IMR-90 (cell line): Measurements from ENCODE around the gene C5AR2. TPM values are rescaled to one million over a fixed set of nuclear protein-coding genes. Genes with fewer than 3 reads are reported as not detected.

ENCODE experiments used
- ATAC-seq: fragments of 200-7000 bp; cut with Tn5 transposase; 2 replicates; pipeline ENCODE4 v1.9.1; 2020; ENCODE audit warnings: low read depth, mild to moderate bottlenecking, moderate library complexity
- BruUV-seq: library from RNA; stranded (reverse); fragments of 400-500 nt; replicated peaks from 2 replicates; lab custom pipeline; 2021; lab: Mats Ljungman, UMichigan
- CTCF ChIA-PET: fragments of 300-600 bp; formaldehyde crosslinking; extraction: SDS; loops from one replicate; lab custom pipeline; 2021; ENCODE audit warnings: antibody characterized with exemption; lab: Yijun Ruan, JAX
- POLR2A ChIA-PET: fragments of 300-600 bp; sonication (Branson Sonifier 250); formaldehyde crosslinking; loops from one replicate; lab custom pipeline; 2022; ENCODE audit warnings: antibody characterized with exemption; ENCODE audit not compliant: unreplicated experiment; lab: Charles Lee
- DNase-seq: peaks from one replicate; pipeline ENCODE4 v3.0.0; 2013
- H2AFZ ChIP-seq: replicated peaks from 2 replicates; pipeline ENCODE3; 2013; ENCODE audit warnings: low read length, mild to moderate bottlenecking; ENCODE audit not compliant: poor library complexity
- H2AK5ac ChIP-seq: 2 replicates; pipeline ENCODE4 v1.6.1; 2013; ENCODE audit warnings: low read depth, low read length, inconsistent platforms
- H2AK9ac ChIP-seq: replicated peaks from 2 replicates; pipeline ENCODE3; 2013; ENCODE audit warnings: mild to moderate bottlenecking, low read depth, low read length, moderate library complexity; ENCODE audit not compliant: poor library complexity
- H2BK120ac ChIP-seq: 2 replicates; pipeline ENCODE4 v1.6.1; 2013; ENCODE audit warnings: low read depth, low read length, inconsistent platforms
- H2BK15ac ChIP-seq: 3 replicates; pipeline ENCODE4 v1.6.1; 2013; ENCODE audit warnings: low read depth, low read length, inconsistent platforms
- H2BK20ac ChIP-seq: 2 replicates; pipeline ENCODE4 v1.6.1; 2013; ENCODE audit warnings: low read depth, mild to moderate bottlenecking, inconsistent platforms, low read length, moderate library complexity
- H2BK5ac ChIP-seq: 2 replicates; pipeline ENCODE4 v1.6.1; 2013; ENCODE audit warnings: mild to moderate bottlenecking, low read depth, low read length, inconsistent platforms; ENCODE audit not compliant: poor library complexity, severe bottlenecking
- H3K14ac ChIP-seq: replicated peaks from 2 replicates; pipeline ENCODE4 v1.6.1; 2013; ENCODE audit warnings: low read depth, low read length, inconsistent platforms
- H3K18ac ChIP-seq: 2 replicates; pipeline ENCODE4 v1.6.1; 2013; ENCODE audit warnings: low read depth, low read length, control low read depth
- H3K23ac ChIP-seq: 2 replicates; pipeline ENCODE4 v1.6.1; 2013; ENCODE audit warnings: low read depth, low read length, inconsistent platforms
- H3K27ac ChIP-seq: 2 replicates; pipeline ENCODE4 v1.5.1; 2013; ENCODE audit warnings: mild to moderate bottlenecking, control low read depth, low read length; ENCODE audit not compliant: insufficient read depth
- H3K27me3 ChIP-seq: 2 replicates; pipeline ENCODE4 v1.6.1; 2013; ENCODE audit warnings: low read length; ENCODE audit not compliant: control insufficient read depth, insufficient read depth
- H3K36me3 ChIP-seq: 2 replicates; pipeline ENCODE4 v1.6.1; 2013; ENCODE audit warnings: low read length, mixed read lengths; ENCODE audit not compliant: control insufficient read depth, insufficient read depth
- H3K4ac ChIP-seq: 2 replicates; pipeline ENCODE4 v1.6.1; 2013; ENCODE audit warnings: low read depth, low read length, inconsistent platforms
- H3K4me1 ChIP-seq: 2 replicates; pipeline ENCODE4 v1.6.1; 2013; ENCODE audit warnings: low read length, mixed read lengths; ENCODE audit not compliant: control insufficient read depth, insufficient read depth
- H3K4me2 ChIP-seq: 2 replicates; pipeline ENCODE4 v1.6.1; 2013; ENCODE audit warnings: low read depth, mild to moderate bottlenecking, control low read depth, low read length, moderate library complexity
- H3K4me3 ChIP-seq: 2 replicates; pipeline ENCODE4 v1.5.1; 2013; ENCODE audit warnings: low read depth, mild to moderate bottlenecking, control low read depth, low read length, moderate library complexity; ENCODE audit not compliant: insufficient read depth
- H3K56ac ChIP-seq: 2 replicates; pipeline ENCODE4 v1.6.1; 2013; ENCODE audit warnings: low read length, inconsistent platforms; ENCODE audit not compliant: insufficient read depth; ENCODE audit errors: extremely low read depth
- H3K79me1 ChIP-seq, 2 experiments: 2 replicates each; pipeline ENCODE4 v1.6.1; 2013; ENCODE audit warnings: low read length in 2 of 2, inconsistent platforms in 1 of 2, low read depth in 1 of 2
- H3K9ac ChIP-seq: 2 replicates; pipeline ENCODE4 v1.6.1; 2013; ENCODE audit warnings: low read depth, low read length, control low read depth
- H3K9me1 ChIP-seq: 2 replicates; pipeline ENCODE4 v1.6.1; 2013; ENCODE audit warnings: low read length, inconsistent platforms; ENCODE audit not compliant: insufficient read depth
- H3K9me3 ChIP-seq: 2 replicates; pipeline ENCODE4 v1.6.1; 2013; ENCODE audit warnings: low read length; ENCODE audit not compliant: control insufficient read depth, insufficient read depth
- H4K20me1 ChIP-seq: 2 replicates; pipeline ENCODE4 v1.6.1; 2013; ENCODE audit warnings: low read length, inconsistent platforms; ENCODE audit not compliant: insufficient read depth
- H4K5ac ChIP-seq: 2 replicates; pipeline ENCODE4 v1.6.1; 2013; ENCODE audit warnings: mild to moderate bottlenecking, low read depth, low read length, control low read depth
- H4K8ac ChIP-seq, 2 experiments: 2 replicates each; pipeline ENCODE4 v1.6.1; 2013; ENCODE audit warnings: low read depth in 2 of 2, low read length in 2 of 2, control low read depth in 1 of 2, inconsistent platforms in 1 of 2
- H4K91ac ChIP-seq: 2 replicates; pipeline ENCODE4 v1.6.1; 2013; ENCODE audit warnings: low read depth, low read length, inconsistent platforms; ENCODE audit not compliant: insufficient read depth
- BHLHE40 ChIP-seq: fragments of 150-350 bp; IDR thresholded peaks from 2 replicates; pipeline ENCODE4 v1.6.1; 2016; ENCODE audit warnings: mild to moderate bottlenecking, low read depth, low read length
- FOS ChIP-seq: fragments of 150-350 bp; IDR thresholded peaks from 2 replicates; pipeline ENCODE4 v1.6.1; 2016; ENCODE audit warnings: low read depth, low read length
- MAFK ChIP-seq: IDR thresholded peaks from 2 replicates; pipeline ENCODE4 v1.6.1; 2012; ENCODE audit warnings: low read depth, low read length, improper control_type of control experiment
- MAZ ChIP-seq: IDR thresholded peaks from 2 replicates; pipeline ENCODE4 v1.6.1; 2012; ENCODE audit warnings: low read depth, mild to moderate bottlenecking, low read length, improper control_type of control experiment, moderate library complexity, borderline replicate concordance
- MXI1 ChIP-seq: IDR thresholded peaks from 2 replicates; pipeline ENCODE4 v1.6.1; 2012; ENCODE audit warnings: low read depth, mild to moderate bottlenecking, low read length, moderate library complexity, borderline replicate concordance
- NFE2L2 ChIP-seq: fragments of 150-350 bp; IDR thresholded peaks from 2 replicates; pipeline ENCODE4 v1.6.1; 2016; ENCODE audit warnings: low read depth, mild to moderate bottlenecking, low read length
- POLR2A ChIP-seq: IDR thresholded peaks from 2 replicates; pipeline ENCODE4 v1.6.1; 2012; ENCODE audit warnings: mild to moderate bottlenecking, low read depth, low read length
- RAD21 ChIP-seq: IDR thresholded peaks from 2 replicates; pipeline ENCODE4 v1.6.1; 2012; ENCODE audit warnings: low read length, improper control_type of control experiment
- RFX5 ChIP-seq: IDR thresholded peaks from 2 replicates; pipeline ENCODE4 v1.8.0; 2012; ENCODE audit warnings: low read depth, mild to moderate bottlenecking, low read length, moderate library complexity
- SMC3 ChIP-seq: fragments of 150-350 bp; IDR thresholded peaks from 2 replicates; pipeline ENCODE4 v1.6.1; 2016; ENCODE audit warnings: low read depth, mild to moderate bottlenecking, antibody characterized with exemption, low read length, moderate library complexity
- WGBS, 2 experiments: methylation state at CpG; one replicate each; pipeline versions ENCODE4 v1.1.5 to v1.1.7; 2013; ENCODE audit warnings: missing lambda C conversion rate in 2 of 2; ENCODE audit not compliant: insufficient read length in 1 of 2; ENCODE audit errors: extremely low coverage in 2 of 2; 5-methylcytosine and 5-hydroxymethylcytosine counted together
- dilution Hi-C: fragments of 300-500 bp; cut with HindIII; formaldehyde crosslinking; loops from one replicate; pipeline ENCODE4 v1.14.3; 2018; ENCODE audit warnings: low sequenced_read_pairs; ENCODE audit not compliant: unreplicated experiment
- in situ Hi-C: fragments of 300-500 bp; cut with MboI; formaldehyde crosslinking; loops from 3 replicates; pipeline ENCODE4 v1.14.3; 2019; ENCODE audit warnings: low sequenced_read_pairs, inconsistent platforms, mixed read lengths
- intact Hi-C: fragments of 100-400 bp; cut with micrococcal nuclease; formaldehyde crosslinking; loops from 2 replicates; pipeline ENCODE4 v1.10.0; 2022
- polyA plus RNA-seq, 3 experiments: library from polyadenylated mRNA; depleted of rRNA; stranded (reverse); fragments of >200 nt; gene quantifications; 2 replicates each; pipeline ENCODE4 v1.2.3, GENCODE V29; 2012; ENCODE audit warnings: low replicate concordance in 1 of 3
- total RNA-seq: library from RNA; depleted of rRNA; stranded (reverse); fragments of >200 nt; gene quantifications from 2 replicates; pipeline ENCODE4 v1.2.3, GENCODE V29; 2012
- TF ChIP-seq, protein P1 (sequence below): conservative IDR thresholded peaks from 2 replicates; pipeline ENCODE4 v1.5.1; 2012; ENCODE audit warnings: mild to moderate bottlenecking, low read depth, low read length, improper control_type of control experiment

Gene C5AR2
- total and polyA plus RNA-seq, 2 of the 4 experiments (the other 2 are of a cell fraction): not detected

DNA sequence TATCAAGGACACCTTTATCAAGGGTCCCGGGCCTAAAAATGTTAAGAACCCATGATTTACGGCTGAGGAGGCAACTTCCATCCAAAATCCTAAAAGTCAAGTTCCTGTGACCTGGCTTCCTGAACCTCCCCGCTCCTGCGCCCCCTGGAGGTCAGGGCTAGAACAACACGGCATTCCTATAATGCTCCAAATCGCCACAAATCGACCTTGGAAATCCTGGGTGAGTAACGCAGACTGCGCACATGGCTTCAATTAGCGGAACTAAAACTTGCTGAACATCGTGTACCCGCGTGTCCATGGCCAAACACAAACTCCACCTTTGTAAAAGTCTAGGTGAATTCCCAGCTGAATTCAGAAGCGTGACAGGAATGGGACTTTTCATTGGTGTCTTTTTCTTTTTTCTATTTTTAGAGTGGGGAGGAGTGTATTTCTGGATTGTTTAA is 26.6 kb upstream of the C5AR2 start:
- no TSS peak for BruUV-seq

More for the DNA sequence above, 26.6 kb upstream of the C5AR2 start:
- in situ Hi-C loops: no loop called here
- Histone ChIP-seq H3K4me1 (no peaks in the 10 kb centered on the region), H4K8ac (peak overlapping the region in 1 of 2 experiments; percentile 57; a peak in 1 of 4 replicates), H3K14ac (peak overlapping the region; percentile 53), H3K18ac (peak overlapping the region; percentile 53; the same call in 1 of the 2 replicates), H3K79me1 (no peaks in the 10 kb centered on the region), H2BK5ac (peak overlapping the region; percentile 47), H4K20me1 (no peaks in the 10 kb centered on the region), H2AK5ac (no peak overlapping the region), H3K27me3 (no peaks in the 10 kb centered on the region), H2AFZ (peak overlapping the region; percentile 87), H4K91ac (no peak overlapping the region), H2BK120ac (peak overlapping the region; percentile 90), H3K4me2 (peak overlapping the region; percentile 85), H2BK15ac (no peak overlapping the region; the same call in 2 of the 3 replicates), H3K4ac (peak overlapping the region; percentile 71), H3K9me1 (no peaks in the 10 kb centered on the region), H3K4me3 (peak overlapping the region; percentile 22; the same call in 1 of the 2 replicates), H3K9me3 (no peaks in the 10 kb centered on the region), H2AK9ac (peak overlapping the region; percentile 47), H2BK20ac (peak overlapping the region; percentile 77; the same call in 1 of the 2 replicates), H3K27ac (0 out of 2 replicates have a peak overlapping the region, but pooled peaks have one; percentile 22), H3K9ac (no peak overlapping the region), H4K5ac (no peak overlapping the region), H3K23ac (peak overlapping the region; percentile 81; the same call in 1 of the 2 replicates), H3K56ac (0 out of 2 replicates have a peak overlapping the region, but pooled peaks have one; percentile 21), H3K36me3 (no peaks in the 10 kb centered on the region)
- CTCF ChIA-PET: interaction anchor here (0.6 to 1.2 kb wide), 3 partner anchors 9 to 85 kb away, joined by 3 read pairs; no protein-coding TSS in a partner anchor
- intact Hi-C loops: loop anchor here (5.0 kb wide), 2 partner anchors 42 to 392 kb away; partner anchors contain the start of gene DHX34
- peak; percentile 90 for DNase-seq
- TF ChIP-seq MXI1 (peak; percentile 91), RFX5 (no peak), FOS (peak; percentile 30; the same call in 1 of the 2 replicates), POLR2A (no peak), MAZ (peak; percentile 31; the same call in 1 of the 2 replicates), BHLHE40 (peak; percentile 51; the same call in 1 of the 2 replicates), RAD21 (peak; percentile 52), MAFK (0 out of 2 replicates have a peak, but pooled peaks have one; percentile 15), SMC3 (peak; percentile 48), NFE2L2 (no peak)
- TF ChIP-seq, protein P1, sequence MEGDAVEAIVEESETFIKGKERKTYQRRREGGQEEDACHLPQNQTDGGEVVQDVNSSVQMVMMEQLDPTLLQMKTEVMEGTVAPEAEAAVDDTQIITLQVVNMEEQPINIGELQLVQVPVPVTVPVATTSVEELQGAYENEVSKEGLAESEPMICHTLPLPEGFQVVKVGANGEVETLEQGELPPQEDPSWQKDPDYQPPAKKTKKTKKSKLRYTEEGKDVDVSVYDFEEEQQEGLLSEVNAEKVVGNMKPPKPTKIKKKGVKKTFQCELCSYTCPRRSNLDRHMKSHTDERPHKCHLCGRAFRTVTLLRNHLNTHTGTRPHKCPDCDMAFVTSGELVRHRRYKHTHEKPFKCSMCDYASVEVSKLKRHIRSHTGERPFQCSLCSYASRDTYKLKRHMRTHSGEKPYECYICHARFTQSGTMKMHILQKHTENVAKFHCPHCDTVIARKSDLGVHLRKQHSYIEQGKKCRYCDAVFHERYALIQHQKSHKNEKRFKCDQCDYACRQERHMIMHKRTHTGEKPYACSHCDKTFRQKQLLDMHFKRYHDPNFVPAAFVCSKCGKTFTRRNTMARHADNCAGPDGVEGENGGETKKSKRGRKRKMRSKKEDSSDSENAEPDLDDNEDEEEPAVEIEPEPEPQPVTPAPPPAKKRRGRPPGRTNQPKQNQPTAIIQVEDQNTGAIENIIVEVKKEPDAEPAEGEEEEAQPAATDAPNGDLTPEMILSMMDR: peak; percentile 88
- POLR2A ChIA-PET: no interaction called here
- 3% methylated on average over 5 of the region's 14 CpGs; no CpG with 5 or more reads in 1 of the 2 experiments for WGBS, 2 experiments
- dilution Hi-C loops: no loop called here
- peak; percentile 98 for ATAC-seq
